ENCODE measurements around the gene CCDC184.

DNA sequence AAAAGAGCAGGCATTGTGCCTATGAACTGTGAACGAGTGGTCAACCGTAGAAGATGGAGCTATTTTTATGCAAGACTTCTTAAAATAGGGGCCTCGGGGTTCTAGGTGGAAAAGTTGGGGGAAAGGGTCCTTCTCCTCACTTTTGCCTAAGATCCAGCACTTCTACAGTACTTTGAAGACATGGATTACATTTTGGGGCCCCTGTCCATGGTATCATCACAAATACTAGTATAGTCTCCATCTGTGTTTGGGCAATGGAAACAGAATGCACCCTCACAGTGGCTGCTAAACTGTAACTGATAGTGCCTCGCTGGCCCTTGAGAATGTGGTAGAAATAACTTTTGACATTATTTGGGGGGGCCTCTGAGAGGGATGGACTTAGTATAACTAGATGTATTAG lies 5.5 kb upstream of the CCDC184 start:
- TF ChIP-seq, protein P1, sequence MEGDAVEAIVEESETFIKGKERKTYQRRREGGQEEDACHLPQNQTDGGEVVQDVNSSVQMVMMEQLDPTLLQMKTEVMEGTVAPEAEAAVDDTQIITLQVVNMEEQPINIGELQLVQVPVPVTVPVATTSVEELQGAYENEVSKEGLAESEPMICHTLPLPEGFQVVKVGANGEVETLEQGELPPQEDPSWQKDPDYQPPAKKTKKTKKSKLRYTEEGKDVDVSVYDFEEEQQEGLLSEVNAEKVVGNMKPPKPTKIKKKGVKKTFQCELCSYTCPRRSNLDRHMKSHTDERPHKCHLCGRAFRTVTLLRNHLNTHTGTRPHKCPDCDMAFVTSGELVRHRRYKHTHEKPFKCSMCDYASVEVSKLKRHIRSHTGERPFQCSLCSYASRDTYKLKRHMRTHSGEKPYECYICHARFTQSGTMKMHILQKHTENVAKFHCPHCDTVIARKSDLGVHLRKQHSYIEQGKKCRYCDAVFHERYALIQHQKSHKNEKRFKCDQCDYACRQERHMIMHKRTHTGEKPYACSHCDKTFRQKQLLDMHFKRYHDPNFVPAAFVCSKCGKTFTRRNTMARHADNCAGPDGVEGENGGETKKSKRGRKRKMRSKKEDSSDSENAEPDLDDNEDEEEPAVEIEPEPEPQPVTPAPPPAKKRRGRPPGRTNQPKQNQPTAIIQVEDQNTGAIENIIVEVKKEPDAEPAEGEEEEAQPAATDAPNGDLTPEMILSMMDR (CRISPR knock-in tag; IDR thresholded peaks at IDR 0.05) = no peak
- no peak for TF ChIP-seq TMF1 (CRISPR knock-in tag; IDR thresholded peaks at IDR 0.05; ENCODE audit: low read depth)
- no peak for TF ChIP-seq ZNF546 (CRISPR knock-in tag; conservative IDR thresholded peaks at IDR 0.05)
- no peak for TF ChIP-seq ATF1 (CRISPR knock-in tag; IDR thresholded peaks at IDR 0.05)
- TF ChIP-seq, protein P2, sequence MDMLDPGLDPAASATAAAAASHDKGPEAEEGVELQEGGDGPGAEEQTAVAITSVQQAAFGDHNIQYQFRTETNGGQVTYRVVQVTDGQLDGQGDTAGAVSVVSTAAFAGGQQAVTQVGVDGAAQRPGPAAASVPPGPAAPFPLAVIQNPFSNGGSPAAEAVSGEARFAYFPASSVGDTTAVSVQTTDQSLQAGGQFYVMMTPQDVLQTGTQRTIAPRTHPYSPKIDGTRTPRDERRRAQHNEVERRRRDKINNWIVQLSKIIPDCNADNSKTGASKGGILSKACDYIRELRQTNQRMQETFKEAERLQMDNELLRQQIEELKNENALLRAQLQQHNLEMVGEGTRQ (IDR thresholded peaks at IDR 0.05; ENCODE audit: low read depth, low read length) = no peak
- TF ChIP-seq, protein P2 (CRISPR knock-in tag; IDR thresholded peaks at IDR 0.05; ENCODE audit: borderline replicate concordance) = no peak
- no peak for TF ChIP-seq EHMT2 (IDR thresholded peaks at IDR 0.05; ENCODE audit: borderline replicate concordance, low read depth, low read length)
- no peak for TF ChIP-seq ZNF607 (CRISPR knock-in tag; IDR thresholded peaks at IDR 0.05; ENCODE audit: borderline replicate concordance)
- TF ChIP-seq, protein P3, sequence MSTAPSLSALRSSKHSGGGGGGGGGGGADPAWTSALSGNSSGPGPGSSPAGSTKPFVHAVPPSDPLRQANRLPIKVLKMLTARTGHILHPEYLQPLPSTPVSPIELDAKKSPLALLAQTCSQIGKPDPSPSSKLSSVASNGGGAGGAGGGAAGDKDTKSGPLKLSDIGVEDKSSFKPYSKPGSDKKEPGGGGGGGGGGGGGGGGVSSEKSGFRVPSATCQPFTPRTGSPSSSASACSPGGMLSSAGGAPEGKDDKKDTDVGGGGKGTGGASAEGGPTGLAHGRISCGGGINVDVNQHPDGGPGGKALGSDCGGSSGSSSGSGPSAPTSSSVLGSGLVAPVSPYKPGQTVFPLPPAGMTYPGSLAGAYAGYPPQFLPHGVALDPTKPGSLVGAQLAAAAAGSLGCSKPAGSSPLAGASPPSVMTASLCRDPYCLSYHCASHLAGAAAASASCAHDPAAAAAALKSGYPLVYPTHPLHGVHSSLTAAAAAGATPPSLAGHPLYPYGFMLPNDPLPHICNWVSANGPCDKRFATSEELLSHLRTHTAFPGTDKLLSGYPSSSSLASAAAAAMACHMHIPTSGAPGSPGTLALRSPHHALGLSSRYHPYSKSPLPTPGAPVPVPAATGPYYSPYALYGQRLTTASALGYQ (CRISPR knock-in tag; IDR thresholded peaks at IDR 0.05) = no peak
- TF ChIP-seq, protein P4, sequence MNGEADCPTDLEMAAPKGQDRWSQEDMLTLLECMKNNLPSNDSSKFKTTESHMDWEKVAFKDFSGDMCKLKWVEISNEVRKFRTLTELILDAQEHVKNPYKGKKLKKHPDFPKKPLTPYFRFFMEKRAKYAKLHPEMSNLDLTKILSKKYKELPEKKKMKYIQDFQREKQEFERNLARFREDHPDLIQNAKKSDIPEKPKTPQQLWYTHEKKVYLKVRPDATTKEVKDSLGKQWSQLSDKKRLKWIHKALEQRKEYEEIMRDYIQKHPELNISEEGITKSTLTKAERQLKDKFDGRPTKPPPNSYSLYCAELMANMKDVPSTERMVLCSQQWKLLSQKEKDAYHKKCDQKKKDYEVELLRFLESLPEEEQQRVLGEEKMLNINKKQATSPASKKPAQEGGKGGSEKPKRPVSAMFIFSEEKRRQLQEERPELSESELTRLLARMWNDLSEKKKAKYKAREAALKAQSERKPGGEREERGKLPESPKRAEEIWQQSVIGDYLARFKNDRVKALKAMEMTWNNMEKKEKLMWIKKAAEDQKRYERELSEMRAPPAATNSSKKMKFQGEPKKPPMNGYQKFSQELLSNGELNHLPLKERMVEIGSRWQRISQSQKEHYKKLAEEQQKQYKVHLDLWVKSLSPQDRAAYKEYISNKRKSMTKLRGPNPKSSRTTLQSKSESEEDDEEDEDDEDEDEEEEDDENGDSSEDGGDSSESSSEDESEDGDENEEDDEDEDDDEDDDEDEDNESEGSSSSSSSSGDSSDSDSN (CRISPR knock-in tag; IDR thresholded peaks at IDR 0.05) = no peak
- no peak for TF ChIP-seq KAT8 (CRISPR knock-in tag; IDR thresholded peaks at IDR 0.05)
- no peak for TF ChIP-seq POLR2AphosphoS5 (IDR thresholded peaks at IDR 0.05; ENCODE audit: low read depth, low read length)
- TF ChIP-seq GTF2F1 (IDR thresholded peaks at IDR 0.05; ENCODE audit: low read length) = no peak
- TF ChIP-seq KDM1A (CRISPR knock-in tag; IDR thresholded peaks at IDR 0.05) = no peak
